Neuron (in vitro differentiated cells): ENCODE measurements around the gene IAH1.

Experiments used
- H2AFZ ChIP-seq: one replicate; pipeline ENCODE4 v1.6.1; 2013; ENCODE audit warnings: low read depth, mild to moderate bottlenecking, inconsistent platforms, low read length, moderate library complexity
- H3K27me3 ChIP-seq: one replicate; pipeline ENCODE4 v1.6.1; 2013; ENCODE audit warnings: low read length; ENCODE audit not compliant: insufficient read depth
- H3K36me3 ChIP-seq: one replicate; pipeline ENCODE4 v1.6.1; 2013; ENCODE audit warnings: low read length; ENCODE audit not compliant: insufficient read depth
- H3K4me1 ChIP-seq: one replicate; pipeline ENCODE4 v1.6.1; 2013; ENCODE audit warnings: low read length; ENCODE audit not compliant: insufficient read depth
- H3K4me3 ChIP-seq: 2 replicates; pipeline ENCODE4 v1.5.1; 2013; ENCODE audit warnings: mild to moderate bottlenecking, low read length, moderate library complexity
- H3K9me3 ChIP-seq: one replicate; pipeline ENCODE4 v1.6.1; 2013; ENCODE audit warnings: low read length

The IAH1 gene

GRCh38 chr2:9518780-9519179, 44.4 kb downstream of the IAH1 start:
- H3K4me3 ChIP-seq, result no peak overlapping the region
- H3K36me3 ChIP-seq, result peaks cover 55% of the 10 kb centered on the region
- H3K27me3 ChIP-seq, result no peaks in the 10 kb centered on the region
- peaks cover 2% of the 10 kb centered on the region for H3K9me3 ChIP-seq
- no peaks in the 10 kb centered on the region for H3K4me1 ChIP-seq
- no peak overlapping the region for H2AFZ ChIP-seq

- Histone ChIP-seq H3K4me1 (no peaks in the 10 kb centered on the region), H3K36me3 (peaks cover 57% of the 10 kb centered on the region), H3K4me3 (no peak overlapping the region), H3K27me3 (no peaks in the 10 kb centered on the region), H2AFZ (no peak overlapping the region), H3K9me3 (peaks cover 2% of the 10 kb centered on the region)
These were observed 44.9 kb downstream of the IAH1 start for GRCh38 chr2:9519250-9519649.

- Histone ChIP-seq H3K4me3 (no peak overlapping the region), H2AFZ (no peak overlapping the region), H3K36me3 (peaks cover 59% of the 10 kb centered on the region), H3K9me3 (no peaks in the 10 kb centered on the region), H3K4me1 (no peaks in the 10 kb centered on the region), H3K27me3 (no peaks in the 10 kb centered on the region)
These were observed 49.9 kb downstream of the IAH1 start for GRCh38 chr2:9524291-9524690.

GRCh38 chr2:9525266-9525665, 50.9 kb downstream of the IAH1 start:
- Histone ChIP-seq H3K9me3 (no peaks in the 10 kb centered on the region), H3K4me1 (no peaks in the 10 kb centered on the region), H3K27me3 (no peaks in the 10 kb centered on the region), H3K4me3 (no peak overlapping the region), H3K36me3 (peaks cover 54% of the 10 kb centered on the region), H2AFZ (no peak overlapping the region)

GRCh38 chr2:9527995-9528787, 53.8 kb downstream of the IAH1 start:
- no peak overlapping the region for H2AFZ ChIP-seq
- H3K9me3 ChIP-seq, result no peaks in the 10 kb centered on the region
- H3K4me3 ChIP-seq, result no peak overlapping the region
- H3K27me3 ChIP-seq, result no peaks in the 10 kb centered on the region
- peaks cover 44% of the 10 kb centered on the region for H3K36me3 ChIP-seq
- no peaks in the 10 kb centered on the region for H3K4me1 ChIP-seq

- H3K9me3 ChIP-seq, result no peaks in the 10 kb centered on the region
- H3K27me3 ChIP-seq, result no peaks in the 10 kb centered on the region
- H2AFZ ChIP-seq, result no peak overlapping the region
- H3K4me1 ChIP-seq, result no peaks in the 10 kb centered on the region
- peaks cover 29% of the 10 kb centered on the region for H3K36me3 ChIP-seq
- H3K4me3 ChIP-seq, result no peak overlapping the region
These were observed 58.1 kb downstream of the IAH1 start for GRCh38 chr2:9532421-9532820.

- Histone ChIP-seq H3K27me3 (no peaks in the 10 kb centered on the region), H3K4me3 (no peak overlapping the region), H2AFZ (no peak overlapping the region), H3K4me1 (no peaks in the 10 kb centered on the region), H3K36me3 (peaks cover 23% of the 10 kb centered on the region), H3K9me3 (no peaks in the 10 kb centered on the region)
These were observed 59.3 kb downstream of the IAH1 start for GRCh38 chr2:9533663-9534062.

- peaks cover 18% of the 10 kb centered on the region for H3K36me3 ChIP-seq
- H3K4me1 ChIP-seq, result no peaks in the 10 kb centered on the region
These were observed 60.8 kb downstream of the IAH1 start for GRCh38 chr2:9535177-9535576.

GRCh38 chr2:9536504-9536903, 62.2 kb downstream of the IAH1 start:
- H3K9me3 ChIP-seq, result no peaks in the 10 kb centered on the region
- no peak overlapping the region for H2AFZ ChIP-seq
- no peaks in the 10 kb centered on the region for H3K4me1 ChIP-seq
- no peak overlapping the region for H3K4me3 ChIP-seq
- no peaks in the 10 kb centered on the region for H3K27me3 ChIP-seq
- H3K36me3 ChIP-seq, result peaks cover 20% of the 10 kb centered on the region

More at GRCh38 chr2:9535177-9535576, 60.8 kb downstream of the IAH1 start:
- Histone ChIP-seq H3K4me3 (no peak overlapping the region), H3K27me3 (no peaks in the 10 kb centered on the region), H3K9me3 (no peaks in the 10 kb centered on the region), H2AFZ (no peak overlapping the region)

GRCh38 chr2:9538000-9538507, 63.7 kb downstream of the IAH1 start:
- Histone ChIP-seq H3K4me1 (no peaks in the 10 kb centered on the region), H2AFZ (no peak overlapping the region), H3K36me3 (peaks cover 18% of the 10 kb centered on the region), H3K9me3 (no peaks in the 10 kb centered on the region), H3K4me3 (no peak overlapping the region), H3K27me3 (no peaks in the 10 kb centered on the region)
